Neuronal stem cell (in vitro differentiated cells): ENCODE measurements around the gene UNC13A.

Experiments used
- DNase-seq: peaks from one replicate; pipeline ENCODE4 v3.0.0-alpha.2; 2013; ENCODE audit warnings: low spot score
- H2AFZ ChIP-seq: one replicate; pipeline ENCODE4 v1.6.1; 2013; ENCODE audit warnings: mild to moderate bottlenecking, low read length, inconsistent platforms
- H2AK5ac ChIP-seq: 2 replicates; pipeline ENCODE4 v1.6.1; 2013; ENCODE audit warnings: low read depth, mild to moderate bottlenecking, inconsistent platforms, low read length, moderate library complexity, mixed read lengths
- H2BK120ac ChIP-seq: 2 replicates; pipeline ENCODE4 v1.6.1; 2013; ENCODE audit warnings: low read depth, mild to moderate bottlenecking, inconsistent platforms, low read length, moderate library complexity, mixed read lengths
- H2BK12ac ChIP-seq: one replicate; pipeline ENCODE4 v1.6.1; 2013; ENCODE audit warnings: low read length, inconsistent platforms
- H2BK15ac ChIP-seq: 2 replicates; pipeline ENCODE4 v1.6.1; 2013; ENCODE audit warnings: mild to moderate bottlenecking, low read length, inconsistent platforms, mixed read lengths
- H2BK5ac ChIP-seq: one replicate; pipeline ENCODE4 v1.6.1; 2013; ENCODE audit warnings: inconsistent platforms, mild to moderate bottlenecking, low read length, moderate library complexity
- H3K14ac ChIP-seq: one replicate; pipeline ENCODE4 v1.6.1; 2013; ENCODE audit warnings: low read length, inconsistent platforms
- H3K18ac ChIP-seq: 2 replicates; pipeline ENCODE4 v1.6.1; 2013; ENCODE audit warnings: low read length, inconsistent platforms
- H3K23ac ChIP-seq: 2 replicates; pipeline ENCODE4 v1.6.1; 2013; ENCODE audit warnings: low read depth, mild to moderate bottlenecking, mixed read lengths, low read length, inconsistent platforms; ENCODE audit not compliant: poor library complexity
- H3K27ac ChIP-seq: replicated peaks from 3 replicates; pipeline ENCODE4 v1.5.1; 2013; ENCODE audit warnings: low read length, inconsistent platforms
- H3K27me3 ChIP-seq, 3 experiments: 2 replicates each; pipeline ENCODE4 v1.6.1; 2013; ENCODE audit warnings: low read length in 3 of 3, mild to moderate bottlenecking in 2 of 3, inconsistent platforms in 1 of 3, low read depth in 1 of 3, mixed read lengths in 1 of 3, moderate library complexity in 1 of 3; ENCODE audit not compliant: control insufficient read depth in 3 of 3, insufficient read depth in 3 of 3
- H3K36me3 ChIP-seq, 2 donors: replicated peaks in 1 of 2; 2 replicates each; pipeline ENCODE4 v1.6.1; 2013; ENCODE audit warnings: low read length in 2 of 2; ENCODE audit not compliant: control insufficient read depth in 2 of 2, insufficient read depth in 2 of 2
- H3K4ac ChIP-seq: 2 replicates; pipeline ENCODE4 v1.6.1; 2013; ENCODE audit warnings: inconsistent platforms, mild to moderate bottlenecking, low read length, moderate library complexity
- H3K4me1 ChIP-seq, 2 donors: 1 replicate in 1 of 2; 2 replicates in 1 of 2; pipeline ENCODE4 v1.6.1; 2013; ENCODE audit warnings: low read length in 2 of 2, low read depth in 1 of 2; ENCODE audit not compliant: control insufficient read depth in 2 of 2, insufficient read depth in 1 of 2
- H3K4me2 ChIP-seq: one replicate; pipeline ENCODE4 v1.6.1; 2013; ENCODE audit warnings: mild to moderate bottlenecking, low read length, inconsistent platforms; ENCODE audit not compliant: insufficient read depth, poor library complexity, severe bottlenecking
- H3K4me3 ChIP-seq, 2 donors: 2 replicates each; pipeline ENCODE4 v1.5.1; 2013; ENCODE audit warnings: low read length in 2 of 2, mild to moderate bottlenecking in 2 of 2, inconsistent platforms in 1 of 2, moderate library complexity in 1 of 2
- H3K79me1 ChIP-seq: one replicate; pipeline ENCODE4 v1.6.1; 2013; ENCODE audit warnings: low read depth, mild to moderate bottlenecking, inconsistent platforms, low read length, moderate library complexity
- H3K9ac ChIP-seq: one replicate; pipeline ENCODE4 v1.6.1; 2013; ENCODE audit warnings: mild to moderate bottlenecking, low read depth, low read length, inconsistent platforms; ENCODE audit not compliant: poor library complexity
- H3K9me3 ChIP-seq, 2 donors: replicated peaks in 1 of 2; 2 replicates each; pipeline versions ENCODE3 to v1.6.1; 2013; ENCODE audit warnings: low read length in 2 of 2, mild to moderate bottlenecking in 2 of 2, inconsistent platforms in 1 of 2, low read depth in 1 of 2, mixed read lengths in 1 of 2, moderate library complexity in 1 of 2; ENCODE audit not compliant: control insufficient read depth in 2 of 2, insufficient read depth in 1 of 2
- H4K8ac ChIP-seq: one replicate; pipeline ENCODE4 v1.6.1; 2013; ENCODE audit warnings: low read depth, mild to moderate bottlenecking, inconsistent platforms, low read length, moderate library complexity
- H4K91ac ChIP-seq: one replicate; pipeline ENCODE4 v1.6.1; 2013; ENCODE audit warnings: low read length, low read depth, mild to moderate bottlenecking, inconsistent platforms; ENCODE audit not compliant: poor library complexity
- WGBS, 2 donors: extraction: QIAGEN DNeasy Blood & Tissue Kit; methylation state at CpG; one replicate each; pipeline ENCODE4 v1.1.7; 2013; ENCODE audit warnings: missing lambda C conversion rate in 2 of 2, mixed read lengths in 1 of 2; ENCODE audit not compliant: insufficient read length in 2 of 2, insufficient replicate concordance in 1 of 2; ENCODE audit errors: extremely low coverage in 2 of 2; 5-methylcytosine and 5-hydroxymethylcytosine counted together

UNC13A gene

GRCh38 chr19:17565611-17566010 is 122.5 kb downstream of the UNC13A start:
- no CpG with 5 or more reads among the region's 3 CpGs for WGBS, 2 donors
- H2BK5ac ChIP-seq: no peak overlapping the region
- no peaks in the 10 kb centered on the region for H3K27me3 ChIP-seq
- H3K27ac ChIP-seq: no peak overlapping the region
- no peak overlapping the region for H2AFZ ChIP-seq
- DNase-seq: no peak
- H3K9me3 ChIP-seq: no peaks in the 10 kb centered on the region
- no peak overlapping the region for H3K4me2 ChIP-seq
- H3K4me1 ChIP-seq: no peaks in the 10 kb centered on the region
- H3K79me1 ChIP-seq: no peaks in the 10 kb centered on the region
- no peak overlapping the region for H2BK15ac ChIP-seq
- no peak overlapping the region for H4K91ac ChIP-seq
- no peak overlapping the region for H3K9ac ChIP-seq
- H3K18ac ChIP-seq: no peak overlapping the region
- no peak overlapping the region for H3K4me3 ChIP-seq
- no peak overlapping the region for H2BK120ac ChIP-seq
- no peak overlapping the region for H2AK5ac ChIP-seq
- no peak overlapping the region for H2BK12ac ChIP-seq
- no peak overlapping the region for H4K8ac ChIP-seq
- no peak overlapping the region for H3K4ac ChIP-seq
- H3K36me3 ChIP-seq: peaks cover 21 to 87% of the 10 kb centered on the region in 2 donors
- H3K14ac ChIP-seq: no peak overlapping the region
- no peak overlapping the region for H3K23ac ChIP-seq

GRCh38 chr19:17564781-17565180 is 123.4 kb downstream of the UNC13A start:
- no peak overlapping the region for H3K4me2 ChIP-seq
- no peak overlapping the region for H3K18ac ChIP-seq
- peaks cover 0 to 7% of the 10 kb centered on the region in 2 donors for H3K4me1 ChIP-seq
- no peak overlapping the region for H4K91ac ChIP-seq
- no peaks in the 10 kb centered on the region for H3K27me3 ChIP-seq
- no peak overlapping the region for H2AK5ac ChIP-seq
- no peak overlapping the region for H3K4me3 ChIP-seq
- no peak overlapping the region for H3K9ac ChIP-seq
- WGBS, 2 donors: no CpG with 5 or more reads among the region's 6 CpGs
- no peak overlapping the region for H3K14ac ChIP-seq
- H2BK120ac ChIP-seq: no peak overlapping the region
- no peak overlapping the region for H2BK12ac ChIP-seq
- H4K8ac ChIP-seq: no peak overlapping the region
- no peak overlapping the region for H2AFZ ChIP-seq
- no peaks in the 10 kb centered on the region for H3K9me3 ChIP-seq
- no peak overlapping the region for H3K23ac ChIP-seq
- no peak overlapping the region for H2BK15ac ChIP-seq
- no peak for DNase-seq
- H3K4ac ChIP-seq: no peak overlapping the region
- no peak overlapping the region for H3K27ac ChIP-seq
- no peaks in the 10 kb centered on the region for H3K79me1 ChIP-seq
- no peak overlapping the region for H2BK5ac ChIP-seq
- H3K36me3 ChIP-seq: peaks cover 26 to 89% of the 10 kb centered on the region in 2 donors

GRCh38 chr19:17562561-17562960 is 125.6 kb downstream of the UNC13A start:
- Histone ChIP-seq H2BK120ac (no peak overlapping the region), H3K9me3 (peaks cover 0 to 2% of the 10 kb centered on the region in 2 donors), H3K4me3 (no peak overlapping the region), H3K27ac (no peak overlapping the region), H4K8ac (no peak overlapping the region), H3K4me2 (no peak overlapping the region), H2BK12ac (no peak overlapping the region), H3K14ac (no peak overlapping the region), H3K4me1 (peaks cover 0 to 9% of the 10 kb centered on the region in 2 donors), H3K9ac (no peak overlapping the region), H3K4ac (no peak overlapping the region), H3K23ac (no peak overlapping the region), H2BK5ac (no peak overlapping the region), H3K36me3 (peaks cover 20 to 81% of the 10 kb centered on the region in 2 donors), H3K27me3 (no peaks in the 10 kb centered on the region), H2AFZ (no peak overlapping the region), H3K79me1 (no peaks in the 10 kb centered on the region), H3K18ac (peak overlapping the region; percentile 71), H4K91ac (no peak overlapping the region), H2AK5ac (no peak overlapping the region), H2BK15ac (no peak overlapping the region)
- DNase-seq: no peak
- WGBS, 2 donors: no CpG with 5 or more reads among the region's 11 CpGs

GRCh38 chr19:17562097-17562496 is 126.1 kb downstream of the UNC13A start:
- H4K91ac ChIP-seq: no peak overlapping the region
- no peak overlapping the region for H3K14ac ChIP-seq
- no peak overlapping the region for H2AFZ ChIP-seq
- H2BK12ac ChIP-seq: no peak overlapping the region
- no peak overlapping the region for H3K4me3 ChIP-seq
- no peak overlapping the region for H3K9ac ChIP-seq
- no peak overlapping the region for H2BK15ac ChIP-seq
- no peak overlapping the region for H4K8ac ChIP-seq
- no peak overlapping the region for H2BK5ac ChIP-seq
- no peak overlapping the region for H3K4ac ChIP-seq
- no CpG with 5 or more reads among the region's 4 CpGs for WGBS, 2 donors
- H3K9me3 ChIP-seq: peaks cover 0 to 2% of the 10 kb centered on the region in 2 donors
- no peak overlapping the region for H3K23ac ChIP-seq
- H3K36me3 ChIP-seq: peaks cover 19 to 81% of the 10 kb centered on the region in 2 donors
- H3K27me3 ChIP-seq: no peaks in the 10 kb centered on the region
- H3K27ac ChIP-seq: no peak overlapping the region
- no peak overlapping the region for H2AK5ac ChIP-seq
- no peak overlapping the region for H3K18ac ChIP-seq
- H3K4me1 ChIP-seq: peaks cover 0 to 9% of the 10 kb centered on the region in 2 donors
- no peak overlapping the region for H3K4me2 ChIP-seq
- H3K79me1 ChIP-seq: no peaks in the 10 kb centered on the region
- H2BK120ac ChIP-seq: no peak overlapping the region
- DNase-seq: no peak
